DND-41 (cell line): ENCODE measurements around the gene SPTSSB.

Source experiments
- EZH2 ChIP-seq: IDR thresholded peaks from 3 replicates; pipeline ENCODE4 v1.6.1; 2012; ENCODE audit warnings: borderline replicate concordance, low read depth, mild to moderate bottlenecking, moderate library complexity, low read length, inconsistent platforms; ENCODE audit not compliant: severe bottlenecking
- TF ChIP-seq, protein P1 (sequence below): IDR thresholded peaks from 2 replicates; pipeline ENCODE4 v1.5.1; 2012; ENCODE audit warnings: borderline replicate concordance, low read length, moderate library complexity, mild to moderate bottlenecking; ENCODE audit not compliant: poor library complexity, severe bottlenecking; ENCODE audit errors: extremely low read depth

DNA sequence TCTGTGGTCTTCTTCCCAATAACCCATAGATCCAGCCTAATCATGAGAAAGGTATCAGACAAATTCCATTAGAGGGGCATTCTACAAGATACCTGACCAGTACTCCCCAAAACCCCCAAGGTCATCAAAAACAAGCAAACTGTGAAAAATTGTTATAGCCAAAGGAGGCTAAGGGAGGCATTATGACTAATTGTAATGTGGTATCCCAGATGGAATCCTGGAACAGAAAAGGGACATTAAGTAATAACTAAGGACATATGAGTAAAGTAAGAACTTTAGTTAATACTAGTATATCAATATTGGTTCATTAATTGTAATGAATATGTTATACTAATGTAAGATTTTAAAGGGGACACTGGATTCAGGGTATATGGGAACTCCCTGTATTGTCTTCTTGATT, 20.4 kb downstream of the SPTSSB start:
- TF ChIP-seq, protein P1, sequence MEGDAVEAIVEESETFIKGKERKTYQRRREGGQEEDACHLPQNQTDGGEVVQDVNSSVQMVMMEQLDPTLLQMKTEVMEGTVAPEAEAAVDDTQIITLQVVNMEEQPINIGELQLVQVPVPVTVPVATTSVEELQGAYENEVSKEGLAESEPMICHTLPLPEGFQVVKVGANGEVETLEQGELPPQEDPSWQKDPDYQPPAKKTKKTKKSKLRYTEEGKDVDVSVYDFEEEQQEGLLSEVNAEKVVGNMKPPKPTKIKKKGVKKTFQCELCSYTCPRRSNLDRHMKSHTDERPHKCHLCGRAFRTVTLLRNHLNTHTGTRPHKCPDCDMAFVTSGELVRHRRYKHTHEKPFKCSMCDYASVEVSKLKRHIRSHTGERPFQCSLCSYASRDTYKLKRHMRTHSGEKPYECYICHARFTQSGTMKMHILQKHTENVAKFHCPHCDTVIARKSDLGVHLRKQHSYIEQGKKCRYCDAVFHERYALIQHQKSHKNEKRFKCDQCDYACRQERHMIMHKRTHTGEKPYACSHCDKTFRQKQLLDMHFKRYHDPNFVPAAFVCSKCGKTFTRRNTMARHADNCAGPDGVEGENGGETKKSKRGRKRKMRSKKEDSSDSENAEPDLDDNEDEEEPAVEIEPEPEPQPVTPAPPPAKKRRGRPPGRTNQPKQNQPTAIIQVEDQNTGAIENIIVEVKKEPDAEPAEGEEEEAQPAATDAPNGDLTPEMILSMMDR = no peak
- no peak for TF ChIP-seq EZH2
